WI38 (cell line): ENCODE results near the gene UBL3.

Experiments used
- H3K4me3 ChIP-seq: 2 replicates; pipeline ENCODE4 v1.5.1; 2011; ENCODE audit warnings: low read depth, mild to moderate bottlenecking, control low read depth, low read length
- TF ChIP-seq, protein P1 (sequence below): IDR thresholded peaks from 2 replicates; pipeline ENCODE4 v1.5.1; 2012; ENCODE audit warnings: low read depth, mild to moderate bottlenecking, control low read depth, low read length

UBL3 gene

DNA sequence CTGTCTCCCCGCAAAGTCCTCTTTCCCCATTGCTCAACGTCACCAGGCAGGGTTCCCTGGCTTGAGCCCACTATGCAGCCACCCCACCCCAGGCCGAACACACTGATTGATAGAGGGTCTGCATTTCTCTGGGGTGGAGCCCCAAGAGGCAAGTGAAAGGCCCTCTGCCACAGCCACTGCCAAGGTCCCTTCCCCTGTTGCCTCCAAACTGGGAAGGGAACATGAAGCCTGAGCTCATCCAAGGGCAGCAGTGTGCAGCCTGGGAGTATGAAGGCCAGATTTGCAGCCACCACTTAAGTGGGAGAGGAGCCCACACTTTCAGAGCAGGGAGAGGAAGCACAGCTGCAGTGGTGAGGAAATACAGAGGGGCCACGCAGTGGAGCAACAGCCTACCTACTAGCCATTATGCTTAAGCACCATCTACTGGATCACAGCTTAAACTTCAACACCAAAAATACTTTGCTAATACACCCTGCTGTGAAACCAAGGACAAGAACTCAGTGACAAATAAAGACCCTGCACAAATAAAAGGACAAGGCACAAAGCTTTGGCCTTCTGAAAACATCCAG is 48.6 kb downstream of the UBL3 start:
- TF ChIP-seq, protein P1, sequence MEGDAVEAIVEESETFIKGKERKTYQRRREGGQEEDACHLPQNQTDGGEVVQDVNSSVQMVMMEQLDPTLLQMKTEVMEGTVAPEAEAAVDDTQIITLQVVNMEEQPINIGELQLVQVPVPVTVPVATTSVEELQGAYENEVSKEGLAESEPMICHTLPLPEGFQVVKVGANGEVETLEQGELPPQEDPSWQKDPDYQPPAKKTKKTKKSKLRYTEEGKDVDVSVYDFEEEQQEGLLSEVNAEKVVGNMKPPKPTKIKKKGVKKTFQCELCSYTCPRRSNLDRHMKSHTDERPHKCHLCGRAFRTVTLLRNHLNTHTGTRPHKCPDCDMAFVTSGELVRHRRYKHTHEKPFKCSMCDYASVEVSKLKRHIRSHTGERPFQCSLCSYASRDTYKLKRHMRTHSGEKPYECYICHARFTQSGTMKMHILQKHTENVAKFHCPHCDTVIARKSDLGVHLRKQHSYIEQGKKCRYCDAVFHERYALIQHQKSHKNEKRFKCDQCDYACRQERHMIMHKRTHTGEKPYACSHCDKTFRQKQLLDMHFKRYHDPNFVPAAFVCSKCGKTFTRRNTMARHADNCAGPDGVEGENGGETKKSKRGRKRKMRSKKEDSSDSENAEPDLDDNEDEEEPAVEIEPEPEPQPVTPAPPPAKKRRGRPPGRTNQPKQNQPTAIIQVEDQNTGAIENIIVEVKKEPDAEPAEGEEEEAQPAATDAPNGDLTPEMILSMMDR, result no peak
- H3K4me3 ChIP-seq, result no peak overlapping the region

DNA sequence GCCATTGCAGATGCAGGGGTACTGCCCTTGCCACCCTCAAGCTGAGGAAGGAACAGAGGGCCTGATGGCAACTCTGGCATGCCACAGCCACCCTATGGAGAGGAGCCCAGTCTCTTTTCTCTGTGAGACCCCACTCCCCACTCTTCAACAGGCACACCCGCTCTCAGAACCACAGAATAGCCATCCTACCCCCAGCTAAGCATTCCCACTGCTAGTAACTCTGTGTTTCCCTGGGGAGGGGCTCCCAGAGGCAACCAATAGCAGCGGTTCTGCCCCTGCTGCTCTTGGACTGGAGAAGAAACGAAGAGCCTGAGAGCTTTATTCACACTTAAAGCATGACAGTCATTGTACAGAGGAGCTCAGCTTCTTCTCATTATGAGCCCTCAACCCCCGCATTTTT is 49.3 kb downstream of the UBL3 start:
- TF ChIP-seq, protein P1, result no peak
- H3K4me3 ChIP-seq, result no peak overlapping the region

DNA sequence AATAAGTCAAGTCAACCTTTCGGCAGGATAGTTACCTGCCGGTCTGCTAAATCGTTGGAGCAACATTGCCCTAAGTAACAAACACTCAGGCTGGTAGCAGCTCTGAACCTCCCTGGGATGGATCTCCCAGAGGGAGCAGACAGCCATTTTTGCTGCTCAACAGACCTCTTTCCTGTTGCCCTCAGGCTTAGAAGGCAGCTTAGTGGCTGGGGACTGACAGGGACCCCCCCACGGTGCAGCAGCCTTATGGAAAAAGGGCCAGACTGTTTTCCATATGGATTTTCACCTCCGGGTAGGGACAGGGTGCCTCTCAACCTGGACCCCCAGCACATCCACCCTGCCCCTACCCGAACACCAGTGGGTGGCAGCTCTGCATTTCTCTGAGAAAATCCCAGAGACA is 49.7 kb downstream of the UBL3 start:
- TF ChIP-seq, protein P1, result no peak
- no peak overlapping the region for H3K4me3 ChIP-seq

DNA sequence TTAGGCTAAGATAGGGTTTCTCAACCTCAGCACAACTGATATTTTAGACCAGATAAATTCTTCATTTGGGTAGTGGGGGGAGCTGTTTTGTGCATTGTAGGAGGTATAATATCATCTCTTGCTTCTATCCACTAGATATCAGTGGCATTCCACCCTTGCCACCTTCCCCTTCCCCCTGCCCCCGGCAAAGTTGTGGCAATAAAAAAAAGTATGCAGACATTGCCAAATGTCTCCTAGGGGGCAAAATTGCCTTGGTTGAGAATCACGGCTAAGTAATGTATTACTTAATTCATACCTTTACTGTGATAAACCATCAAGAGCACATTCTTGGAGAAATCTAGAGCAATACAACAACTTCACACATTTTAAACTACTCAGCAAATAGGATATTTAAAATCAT is 51.4 kb downstream of the UBL3 start:
- TF ChIP-seq, protein P1, result no peak
- H3K4me3 ChIP-seq, result no peak overlapping the region

DNA sequence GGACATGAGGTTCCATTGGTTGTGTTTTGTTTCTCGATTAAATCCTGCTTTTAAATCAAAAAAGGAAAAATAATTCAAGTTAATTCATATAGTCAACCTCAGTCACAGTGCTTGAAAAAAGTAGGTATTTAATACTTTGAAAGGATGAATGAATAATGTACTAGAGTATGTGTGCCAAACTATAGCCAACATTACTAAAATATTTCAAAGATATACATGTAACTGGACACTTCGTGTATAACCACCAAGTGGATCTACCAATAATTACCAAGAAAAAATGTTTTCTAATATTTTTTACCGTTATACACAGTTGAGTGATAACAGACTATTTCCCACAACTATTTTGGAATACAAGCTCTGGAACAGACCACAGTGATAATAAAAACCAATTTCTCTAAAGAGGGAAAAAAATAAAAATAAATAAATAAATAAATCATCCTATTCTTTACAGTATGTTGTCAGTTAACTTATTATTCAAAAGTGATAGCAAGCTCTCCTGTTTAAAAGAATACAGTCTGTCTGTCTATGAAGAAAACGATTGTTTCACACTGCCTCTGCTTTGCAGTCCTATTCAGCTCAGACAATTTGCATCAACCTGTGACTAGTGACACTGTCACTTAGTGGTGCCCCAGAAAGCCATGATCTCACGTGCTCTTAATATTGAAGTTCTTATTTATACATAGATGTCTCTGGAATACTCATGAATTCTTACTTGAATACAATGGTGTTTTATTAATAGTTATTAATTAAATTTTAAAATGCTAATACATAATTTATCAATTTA is 58.2 kb downstream of the UBL3 start:
- TF ChIP-seq, protein P1, result no peak
- H3K4me3 ChIP-seq, result no peak overlapping the region

DNA sequence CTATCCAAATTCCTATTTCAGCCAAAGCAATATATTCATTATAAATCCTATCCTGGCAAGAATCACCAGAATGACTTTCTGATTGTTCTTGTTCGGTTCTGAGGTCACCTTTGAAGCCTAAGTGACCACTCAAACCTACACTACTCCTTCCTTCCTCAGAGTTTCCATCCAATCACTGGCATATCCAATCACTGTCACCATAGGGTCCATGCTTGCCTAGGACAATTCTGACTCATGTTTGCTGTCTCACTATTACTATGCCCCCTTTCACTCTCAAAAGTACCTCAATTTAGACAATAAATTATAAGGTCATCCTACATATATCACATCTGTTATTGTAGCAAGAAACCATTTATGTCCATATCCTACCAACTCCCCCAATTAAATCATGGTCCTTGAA is 58.9 kb downstream of the UBL3 start:
- no peak overlapping the region for H3K4me3 ChIP-seq
- TF ChIP-seq, protein P1, result no peak

DNA sequence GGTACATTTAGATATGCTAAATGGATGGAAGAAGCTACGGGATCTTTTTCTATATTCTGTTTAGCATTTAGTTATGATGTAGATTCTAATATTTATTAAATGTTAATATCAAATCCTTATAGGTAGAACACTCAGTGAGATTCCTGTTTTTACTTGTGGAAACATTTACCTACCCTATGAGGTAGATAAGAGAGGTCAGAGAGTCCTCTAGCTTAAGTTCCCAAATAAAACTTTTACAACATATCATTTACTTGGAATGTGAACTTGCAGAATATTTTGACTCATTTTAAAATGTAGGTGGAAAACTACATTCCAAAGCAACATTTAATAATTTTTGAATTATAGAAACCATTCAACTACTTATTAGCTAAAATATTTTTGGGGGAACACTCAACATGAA is 63.7 kb downstream of the UBL3 start:
- no peak overlapping the region for H3K4me3 ChIP-seq
- TF ChIP-seq, protein P1, result no peak
